ENCODE data around the gene ANTXR1. TPM values are rescaled to one million over a fixed set of nuclear protein-coding genes. Genes with fewer than 3 reads are reported as not detected.

The ANTXR1 gene
- total RNA-seq, 3 donors from 2014 or later (not counting 1 experiment from before 2014, with no cell fraction given), result not detected

GRCh38 chr2:69017080-69017479 is 4.1 kb downstream of the ANTXR1 start:
- Mint-ChIP-seq H3K27me3 (ENCODE audit: low read depth in 2 of 2) (peaks cover 46 to 67% of the 10 kb centered on the region in 2 donors), H3K4me1 (peaks cover 12 to 17% of the 10 kb centered on the region in 2 donors), H3K36me3 (no peaks in the 10 kb centered on the region), H3K27ac (no peak overlapping the region), H3K9me3 (no peaks in the 10 kb centered on the region), H3K4me3 (no peak overlapping the region)
- H3K27ac ChIP-seq (ENCODE audit: low read length), result no peak overlapping the region
- intact Hi-C loops (cut with micrococcal nuclease), result no loop called here
- peaks cover 43% of the 10 kb centered on the region for H3K27me3 ChIP-seq (ENCODE audit: control insufficient read depth, insufficient read depth, low read length)
- WGBS (ENCODE audit: insufficient coverage), result 76% methylated on average over 4 of the region's 5 CpGs
- H3K36me3 ChIP-seq (ENCODE audit: control insufficient read depth, insufficient read depth, low read length), result no peaks in the 10 kb centered on the region
- H3K4me3 ChIP-seq (ENCODE audit: low read length), result no peak overlapping the region
- no peak for DNase-seq
- no peaks in the 10 kb centered on the region for H3K9me3 ChIP-seq (ENCODE audit: control insufficient read depth, insufficient read depth, low read length)
- TF ChIP-seq CTCF (IDR thresholded peaks at IDR 0.05), result no peak
- H3K4me1 ChIP-seq (ENCODE audit: control insufficient read depth, insufficient read depth, low read length), result peaks cover 20% of the 10 kb centered on the region
- ATAC-seq, result no peak

GRCh38 chr2:69017835-69018234 is 4.9 kb downstream of the ANTXR1 start:
- ATAC-seq (no peak), DNase-seq (no peak)
- 100% methylated on average over 1 of the region's 3 CpGs for WGBS (ENCODE audit: insufficient coverage)
- Mint-ChIP-seq H3K27ac (no peak overlapping the region), H3K36me3 (no peaks in the 10 kb centered on the region), H3K27me3 (ENCODE audit: low read depth in 2 of 2) (peaks cover 40 to 59% of the 10 kb centered on the region in 2 donors), H3K4me1 (peaks cover 7 to 12% of the 10 kb centered on the region in 2 donors), H3K4me3 (no peak overlapping the region), H3K9me3 (no peaks in the 10 kb centered on the region)
- Histone ChIP-seq H3K4me1 (ENCODE audit: control insufficient read depth, insufficient read depth, low read length) (peaks cover 16% of the 10 kb centered on the region), H3K27ac (ENCODE audit: low read length) (no peak overlapping the region), H3K36me3 (ENCODE audit: control insufficient read depth, insufficient read depth, low read length) (no peaks in the 10 kb centered on the region), H3K9me3 (ENCODE audit: control insufficient read depth, insufficient read depth, low read length) (no peaks in the 10 kb centered on the region), H3K4me3 (ENCODE audit: low read length) (no peak overlapping the region), H3K27me3 (ENCODE audit: control insufficient read depth, insufficient read depth, low read length) (peaks cover 37% of the 10 kb centered on the region)
- intact Hi-C loops (cut with micrococcal nuclease), result no loop called here
- TF ChIP-seq CTCF (IDR thresholded peaks at IDR 0.05), result no peak

- DNase-seq, result no peak
- 91% methylated on average over 3 of the region's 4 CpGs for WGBS (ENCODE audit: insufficient coverage)
- no peaks in the 10 kb centered on the region for H3K9me3 ChIP-seq (ENCODE audit: control insufficient read depth, insufficient read depth, low read length)
- H3K27me3 ChIP-seq (ENCODE audit: control insufficient read depth, insufficient read depth, low read length), result peaks cover 31% of the 10 kb centered on the region
- H3K36me3 Mint-ChIP-seq, result no peaks in the 10 kb centered on the region
- H3K4me3 Mint-ChIP-seq, result no peak overlapping the region
- no peak for ATAC-seq
- H3K36me3 ChIP-seq (ENCODE audit: control insufficient read depth, insufficient read depth, low read length), result no peaks in the 10 kb centered on the region
- TF ChIP-seq CTCF (IDR thresholded peaks at IDR 0.05), result no peak
- no peak overlapping the region for H3K4me3 ChIP-seq (ENCODE audit: low read length)
- H3K27me3 Mint-ChIP-seq (ENCODE audit: low read depth in 2 of 2), result peaks cover 36 to 55% of the 10 kb centered on the region in 2 donors
- intact Hi-C loops (cut with micrococcal nuclease), result no loop called here
- no peak overlapping the region for H3K27ac ChIP-seq (ENCODE audit: low read length)
- H3K9me3 Mint-ChIP-seq, result no peaks in the 10 kb centered on the region
- peaks cover 7% of the 10 kb centered on the region for H3K4me1 ChIP-seq (ENCODE audit: control insufficient read depth, insufficient read depth, low read length)
- no peak overlapping the region for H3K27ac Mint-ChIP-seq
- H3K4me1 Mint-ChIP-seq, result peaks cover 0 to 3% of the 10 kb centered on the region in 2 donors
Observed at GRCh38 chr2:69018678-69019095, 5.7 kb downstream of the ANTXR1 start.
